Esophagus muscularis mucosa (tissue), 4 donors: ENCODE data around the gene SEMA5B.

ENCODE experiments used
- EP300 ChIP-seq: sonication (generic); formaldehyde crosslinking; IDR thresholded peaks from one replicate; pipeline ENCODE4 v1.6.1; 2017; ENCODE audit warnings: antibody characterized with exemption
- POLR2A ChIP-seq: fragments of 450-650 bp; IDR thresholded peaks from one replicate; pipeline ENCODE4 v1.6.1; 2017; ENCODE audit warnings: antibody characterized with exemption, moderate library complexity, mild to moderate bottlenecking, low read depth
- POLR2AphosphoS5 ChIP-seq, 2 donors: sonication (generic); formaldehyde crosslinking; IDR thresholded peaks; one replicate each; pipeline ENCODE4 v1.6.1; 2017; ENCODE audit warnings: antibody characterized with exemption in 2 of 2
- TF ChIP-seq, protein P1 (sequence below), 3 experiments: fragments of 200-600 bp in 2 of 3; fragments of 450-650 bp in 1 of 3; sonication (generic) in 2 of 3; IDR thresholded peaks; one replicate each; pipeline ENCODE4 v1.5.1; 2017 to 2019; ENCODE audit warnings: antibody characterized with exemption in 3 of 3, mild to moderate bottlenecking in 2 of 3, moderate library complexity in 1 of 3

DNA sequence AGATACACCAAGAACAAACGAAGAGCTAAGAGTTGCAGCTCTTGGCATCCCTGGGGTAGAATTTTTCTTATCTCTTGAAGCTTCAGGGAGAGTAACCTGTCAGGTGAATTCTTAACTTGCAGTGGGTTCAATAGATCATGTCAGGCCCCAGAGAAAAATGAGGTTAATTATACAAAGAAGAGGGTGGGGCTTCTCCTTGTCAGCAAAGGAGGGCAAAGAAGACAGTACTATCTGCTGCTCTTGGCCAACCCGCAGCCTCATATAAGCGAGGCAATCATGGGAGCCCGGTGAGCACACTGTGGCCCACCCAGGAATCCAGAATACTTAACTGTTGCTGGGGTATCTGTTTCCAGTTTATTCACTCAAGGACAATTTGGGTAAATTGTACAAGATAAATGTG, 110.2 kb downstream of the SEMA5B start:
- TF ChIP-seq, protein P1, sequence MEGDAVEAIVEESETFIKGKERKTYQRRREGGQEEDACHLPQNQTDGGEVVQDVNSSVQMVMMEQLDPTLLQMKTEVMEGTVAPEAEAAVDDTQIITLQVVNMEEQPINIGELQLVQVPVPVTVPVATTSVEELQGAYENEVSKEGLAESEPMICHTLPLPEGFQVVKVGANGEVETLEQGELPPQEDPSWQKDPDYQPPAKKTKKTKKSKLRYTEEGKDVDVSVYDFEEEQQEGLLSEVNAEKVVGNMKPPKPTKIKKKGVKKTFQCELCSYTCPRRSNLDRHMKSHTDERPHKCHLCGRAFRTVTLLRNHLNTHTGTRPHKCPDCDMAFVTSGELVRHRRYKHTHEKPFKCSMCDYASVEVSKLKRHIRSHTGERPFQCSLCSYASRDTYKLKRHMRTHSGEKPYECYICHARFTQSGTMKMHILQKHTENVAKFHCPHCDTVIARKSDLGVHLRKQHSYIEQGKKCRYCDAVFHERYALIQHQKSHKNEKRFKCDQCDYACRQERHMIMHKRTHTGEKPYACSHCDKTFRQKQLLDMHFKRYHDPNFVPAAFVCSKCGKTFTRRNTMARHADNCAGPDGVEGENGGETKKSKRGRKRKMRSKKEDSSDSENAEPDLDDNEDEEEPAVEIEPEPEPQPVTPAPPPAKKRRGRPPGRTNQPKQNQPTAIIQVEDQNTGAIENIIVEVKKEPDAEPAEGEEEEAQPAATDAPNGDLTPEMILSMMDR (IDR thresholded peaks at IDR 0.05), result no peak
- TF ChIP-seq POLR2A (no peak), EP300 (no peak), POLR2AphosphoS5 (IDR thresholded peaks at IDR 0.05) (no peak)
